K562 (cell line): Measurements from ENCODE around the gene RNF19B. TPM values are rescaled to one million over a fixed set of nuclear protein-coding genes. Genes with fewer than 3 reads are reported as not detected.

Experiments used
- CHD7 ChIP-seq: fragments of 200-600 bp; sonication (generic); IDR thresholded peaks from one replicate; pipeline ENCODE4 v1.6.1; 2012; ENCODE audit warnings: mild to moderate bottlenecking, low read depth, low read length, inconsistent platforms
- FOXK1 ChIP-seq: sonication (generic); formaldehyde crosslinking; IDR thresholded peaks from 2 replicates; pipeline ENCODE4 v1.8.0; 2022; ENCODE audit warnings: missing genetic modification reagents, mild to moderate bottlenecking, borderline replicate concordance
- HOXB6 ChIP-seq: fragments of 250-450 bp; sonication (Bioruptor Pico); IDR thresholded peaks from 2 replicates; pipeline ENCODE4 v1.5.1; 2022; ENCODE audit warnings: mild to moderate bottlenecking, borderline replicate concordance
- KLF1 ChIP-seq: fragments of 450-650 bp; IDR thresholded peaks from 2 replicates; pipeline ENCODE4 v1.6.1; 2016; ENCODE audit warnings: missing genetic modification characterization, missing compliant biosample characterization
- LCOR ChIP-seq: sonication (generic); formaldehyde crosslinking; IDR thresholded peaks from 2 replicates; pipeline ENCODE4 v1.8.0; 2022; ENCODE audit warnings: mild to moderate bottlenecking, missing genetic modification reagents
- PYGO2 ChIP-seq: fragments of 450-650 bp; IDR thresholded peaks from 2 replicates; pipeline ENCODE4 v1.6.1; 2016; ENCODE audit warnings: mild to moderate bottlenecking, missing genetic modification characterization, moderate library complexity, missing compliant biosample characterization
- USF1 ChIP-seq: sonication (generic); formaldehyde crosslinking; IDR thresholded peaks from 2 replicates; pipeline ENCODE4 v1.9.0; 2022; ENCODE audit warnings: mild to moderate bottlenecking, missing genetic modification reagents
- ZNF224 ChIP-seq: sonication (generic); formaldehyde crosslinking; IDR thresholded peaks from 2 replicates; pipeline ENCODE4 v1.8.0; 2022; ENCODE audit warnings: mild to moderate bottlenecking, missing genetic modification reagents
- ZNF609 ChIP-seq: sonication (generic); formaldehyde crosslinking; IDR thresholded peaks from 2 replicates; pipeline ENCODE4 v1.8.1; 2023; ENCODE audit warnings: missing genetic modification reagents, mild to moderate bottlenecking, borderline replicate concordance
- polyA plus RNA-seq, 8 experiments: library from polyadenylated mRNA; depleted of rRNA in 4 of 8; stranded (reverse) in 5 of 8; unstranded in 3 of 8; fragments of >200 nt; fragmentation: Nextera tagmentation in 2 of 8; fragmentation: Illumina TruSeq in 1 of 8; extraction: Ambion mirVana in 2 of 8; extraction: Trizol in 1 of 8; gene quantifications; 2 replicates each; pipeline versions ENCODE4 v1.2.1 to v1.2.3, GENCODE V29; 2011 to 2014; ENCODE audit warnings: inconsistent platforms in 1 of 8, missing spikeins in 1 of 8
- total RNA-seq, 7 experiments: library from RNA; depleted of rRNA in 6 of 7; stranded (reverse); fragments of >200 nt in 6 of 7; fragmentation: Illumina TruSeq in 2 of 7; extraction: Trizol in 2 of 7; gene quantifications; 2 replicates each; pipeline versions ENCODE4 v1.2.1 to v1.2.3, GENCODE V29; 2011 to 2021; ENCODE audit warnings: low replicate concordance in 1 of 7

The RNF19B gene
- total and polyA plus RNA-seq, 9 of the 15 experiments (the other 6 are each of a cell fraction or from before 2014, with no cell fraction given), result 2.6 to 14.9 (median 10.1) TPM

- no peak for TF ChIP-seq ZNF609
- no peak for TF ChIP-seq ZNF224
- 0 out of 2 replicates have a peak, but pooled peaks have one; percentile 17 for TF ChIP-seq USF1 (CRISPR knock-in tag)
- TF ChIP-seq FOXK1 (CRISPR knock-in tag), result 0 out of 2 replicates have a peak, but pooled peaks have one; percentile 30
- no peak for TF ChIP-seq PYGO2
- TF ChIP-seq CHD7, result no peak
- TF ChIP-seq LCOR (CRISPR knock-in tag), result no peak
- no peak for TF ChIP-seq KLF1
- no peak for TF ChIP-seq HOXB6 (CRISPR knock-in tag)
These were observed 24.8 kb upstream of the RNF19B start (continued) for GRCh38 chr1:32989160-32990050.
